ENCODE results near the gene TPX2.

Gene TPX2

DNA sequence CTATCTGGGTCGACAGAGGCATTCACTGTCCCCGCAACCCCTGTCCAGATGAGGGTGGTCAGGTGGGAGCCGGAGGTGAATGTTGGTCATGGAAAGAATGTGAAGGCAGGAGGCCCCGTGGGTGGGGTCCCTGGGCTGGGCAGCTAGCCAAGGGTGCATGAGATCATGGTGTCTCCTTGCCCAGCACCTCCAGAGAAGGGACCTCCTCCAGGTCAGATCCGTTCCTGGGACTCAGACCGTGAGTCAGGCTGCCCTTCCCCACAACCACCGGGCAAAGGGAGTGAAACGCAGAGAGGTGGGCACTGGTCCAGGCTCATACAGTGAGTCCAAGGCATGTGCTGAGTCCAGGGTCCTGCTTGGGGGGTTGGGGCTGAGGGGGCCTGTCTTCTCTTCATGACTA lies 102.8 kb downstream of the TPX2 start:
- Histone ChIP-seq H3K4me1 (ENCODE audit: control insufficient read depth in 2 of 2, insufficient read depth in 2 of 2, low read length in 2 of 2) (peaks cover under 1 to 3% of the 10 kb centered on the region in 2 donors), H3K36me3 (ENCODE audit: control insufficient read depth in 2 of 2, insufficient read depth in 2 of 2, low read length in 2 of 2) (no peaks in the 10 kb centered on the region), H3K27me3 (ENCODE audit: control insufficient read depth in 2 of 2, insufficient read depth in 2 of 2, low read length in 2 of 2) (no peaks in the 10 kb centered on the region), H3K9me3 (ENCODE audit: control insufficient read depth in 2 of 2, low read length in 2 of 2) (no peaks in the 10 kb centered on the region), H3K27ac (ENCODE audit: low read depth in 2 of 2, low read length in 2 of 2) (no peak overlapping the region), H3K9ac (ENCODE audit: low read depth in 1 of 2, low read length in 2 of 2) (no peak overlapping the region), H3K4me3 (ENCODE audit: low read length in 2 of 2) (no peak overlapping the region)

DNA sequence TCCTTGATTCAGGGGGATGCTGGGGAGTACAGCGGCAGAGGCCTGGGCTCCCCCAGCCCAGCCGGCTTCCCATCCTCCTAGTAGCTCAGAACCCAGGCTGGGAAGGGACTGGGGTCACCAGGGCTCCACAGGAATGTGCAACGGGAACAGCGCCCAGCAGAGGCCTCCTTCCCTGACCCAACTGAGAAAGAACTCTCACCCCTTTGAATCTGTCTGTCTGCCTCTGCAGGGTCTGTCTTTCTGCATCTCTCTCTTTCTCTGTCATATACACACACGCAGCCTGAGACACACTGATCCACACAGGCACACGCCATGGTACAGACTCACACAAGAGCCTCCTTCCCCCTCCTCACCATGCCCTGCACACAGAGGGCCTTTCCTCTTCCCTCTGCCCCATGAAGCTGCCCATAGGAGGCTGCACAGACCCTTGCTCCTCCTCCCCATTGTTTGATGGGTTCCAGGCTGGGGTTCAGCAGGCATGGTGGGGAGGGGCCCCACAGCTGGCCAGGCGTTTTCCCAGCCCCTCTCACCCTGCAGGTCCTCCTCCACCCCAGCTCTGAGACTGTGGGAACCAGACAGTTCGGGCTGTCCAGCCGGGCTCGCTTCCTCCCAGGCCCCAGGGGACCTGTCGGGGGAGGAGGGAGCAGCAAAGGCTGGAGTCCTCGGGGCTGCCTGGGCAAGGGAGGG lies 103.5 kb downstream of the TPX2 start:
- no peak overlapping the region for H3K27ac ChIP-seq (ENCODE audit: low read depth in 2 of 2, low read length in 2 of 2)
- no peak overlapping the region for H3K9ac ChIP-seq (ENCODE audit: low read depth in 1 of 2, low read length in 2 of 2)
- H3K4me3 ChIP-seq (ENCODE audit: low read length in 2 of 2) = no peak overlapping the region
- peaks cover 0 to 2% of the 10 kb centered on the region in 2 donors for H3K4me1 ChIP-seq (ENCODE audit: control insufficient read depth in 2 of 2, insufficient read depth in 2 of 2, low read length in 2 of 2)
- H3K9me3 ChIP-seq (ENCODE audit: control insufficient read depth in 2 of 2, low read length in 2 of 2) = no peaks in the 10 kb centered on the region
- no peaks in the 10 kb centered on the region for H3K36me3 ChIP-seq (ENCODE audit: control insufficient read depth in 2 of 2, insufficient read depth in 2 of 2, low read length in 2 of 2)
- H3K27me3 ChIP-seq (ENCODE audit: control insufficient read depth in 2 of 2, insufficient read depth in 2 of 2, low read length in 2 of 2) = no peaks in the 10 kb centered on the region

DNA sequence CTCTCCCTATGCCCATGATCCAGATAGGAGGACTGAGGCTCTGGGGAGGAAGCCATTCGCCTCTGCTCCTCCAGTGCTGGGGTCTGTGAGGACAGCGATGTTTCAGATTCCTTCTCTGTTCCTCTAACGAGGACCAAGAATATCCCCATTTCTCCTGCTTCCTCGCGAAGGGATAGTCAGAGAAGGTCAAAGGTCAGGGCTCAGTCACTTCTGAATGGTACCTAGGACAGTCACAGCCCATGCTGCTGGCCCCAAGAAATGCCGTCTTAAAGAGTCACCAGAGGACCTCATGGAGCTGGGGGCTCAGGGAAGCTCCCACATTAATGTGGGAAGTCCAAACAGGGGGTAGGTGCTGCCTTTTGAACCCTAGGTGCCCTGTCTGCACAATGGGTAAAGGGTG lies 104.2 kb downstream of the TPX2 start:
- Histone ChIP-seq H3K9ac (ENCODE audit: low read depth in 1 of 2, low read length in 2 of 2) (no peak overlapping the region), H3K4me1 (ENCODE audit: control insufficient read depth in 2 of 2, insufficient read depth in 2 of 2, low read length in 2 of 2) (no peaks in the 10 kb centered on the region)

DNA sequence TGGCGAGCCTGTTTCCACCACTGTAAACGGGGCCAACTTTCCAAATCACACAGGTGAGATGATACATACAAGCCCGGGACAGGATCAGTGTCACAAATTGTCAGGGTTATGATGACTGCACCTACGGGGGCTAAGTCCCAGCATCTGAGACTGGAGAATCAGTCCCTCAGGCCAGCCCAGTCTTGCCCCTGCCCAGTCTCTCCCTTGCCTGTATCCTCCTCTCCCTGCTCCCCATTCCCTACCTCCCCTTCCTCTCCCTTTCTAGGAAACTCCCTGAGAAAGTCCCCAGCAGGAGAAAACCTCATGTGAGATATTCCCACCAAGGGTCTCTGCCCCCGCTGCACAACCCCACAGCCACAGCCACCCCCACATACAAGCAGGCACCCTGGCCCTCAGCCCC lies 104.8 kb downstream of the TPX2 start:
- H3K36me3 ChIP-seq (ENCODE audit: control insufficient read depth in 2 of 2, insufficient read depth in 2 of 2, low read length in 2 of 2) = no peaks in the 10 kb centered on the region
- peak overlapping the region in 1 of 2 donors; percentile 20 for H3K4me3 ChIP-seq (ENCODE audit: low read length in 2 of 2)
- H3K27me3 ChIP-seq (ENCODE audit: control insufficient read depth in 2 of 2, insufficient read depth in 2 of 2, low read length in 2 of 2) = no peaks in the 10 kb centered on the region
- H3K9me3 ChIP-seq (ENCODE audit: control insufficient read depth in 2 of 2, low read length in 2 of 2) = no peaks in the 10 kb centered on the region
- H3K27ac ChIP-seq (ENCODE audit: low read depth in 2 of 2, low read length in 2 of 2) = no peak overlapping the region
- no peaks in the 10 kb centered on the region for H3K4me1 ChIP-seq (ENCODE audit: control insufficient read depth in 2 of 2, insufficient read depth in 2 of 2, low read length in 2 of 2)
- no peak overlapping the region for H3K9ac ChIP-seq (ENCODE audit: low read depth in 1 of 2, low read length in 2 of 2)

More for the DNA sequence above, 104.2 kb downstream of the TPX2 start:
- no peaks in the 10 kb centered on the region for H3K27me3 ChIP-seq (ENCODE audit: control insufficient read depth in 2 of 2, insufficient read depth in 2 of 2, low read length in 2 of 2)
- H3K27ac ChIP-seq (ENCODE audit: low read depth in 2 of 2, low read length in 2 of 2) = no peak overlapping the region
- no peaks in the 10 kb centered on the region for H3K36me3 ChIP-seq (ENCODE audit: control insufficient read depth in 2 of 2, insufficient read depth in 2 of 2, low read length in 2 of 2)
- no peak overlapping the region for H3K4me3 ChIP-seq (ENCODE audit: low read length in 2 of 2)
- H3K9me3 ChIP-seq (ENCODE audit: control insufficient read depth in 2 of 2, low read length in 2 of 2) = no peaks in the 10 kb centered on the region

GRCh38 chr20:31844737-31845299 lies 105.7 kb downstream of the TPX2 start:
- no peaks in the 10 kb centered on the region for H3K36me3 ChIP-seq (ENCODE audit: control insufficient read depth in 2 of 2, insufficient read depth in 2 of 2, low read length in 2 of 2)
- no peaks in the 10 kb centered on the region for H3K9me3 ChIP-seq (ENCODE audit: control insufficient read depth in 2 of 2, low read length in 2 of 2)
- H3K27ac ChIP-seq (ENCODE audit: low read depth in 2 of 2, low read length in 2 of 2) = no peak overlapping the region
- H3K4me3 ChIP-seq (ENCODE audit: low read length in 2 of 2) = no peak overlapping the region
- peak overlapping the region in 1 of 2 donors; percentile 10 for H3K9ac ChIP-seq (ENCODE audit: low read depth in 1 of 2, low read length in 2 of 2)
- H3K4me1 ChIP-seq (ENCODE audit: control insufficient read depth in 2 of 2, insufficient read depth in 2 of 2, low read length in 2 of 2) = peaks cover 0 to 2% of the 10 kb centered on the region in 2 donors
- peaks cover 2% of the 10 kb centered on the region in 2 donors for H3K27me3 ChIP-seq (ENCODE audit: control insufficient read depth in 2 of 2, insufficient read depth in 2 of 2, low read length in 2 of 2)

- H3K4me3 ChIP-seq (ENCODE audit: low read length in 2 of 2) = no peak within 1 kb of the TSS
- peaks cover 0 to 2% of the 10 kb centered on the region in 2 donors for H3K4me1 ChIP-seq (ENCODE audit: control insufficient read depth in 2 of 2, insufficient read depth in 2 of 2, low read length in 2 of 2)
- no peaks in the 10 kb centered on the region for H3K36me3 ChIP-seq (ENCODE audit: control insufficient read depth in 2 of 2, insufficient read depth in 2 of 2, low read length in 2 of 2)
- H3K9ac ChIP-seq (ENCODE audit: low read depth in 1 of 2, low read length in 2 of 2) = peak within 1 kb of the TSS in 1 of 2 donors; percentile 10
- peaks cover 2 to 5% of the 10 kb centered on the region in 2 donors for H3K27me3 ChIP-seq (ENCODE audit: control insufficient read depth in 2 of 2, insufficient read depth in 2 of 2, low read length in 2 of 2)
- H3K9me3 ChIP-seq (ENCODE audit: control insufficient read depth in 2 of 2, low read length in 2 of 2) = no peaks in the 10 kb centered on the region
- H3K27ac ChIP-seq (ENCODE audit: low read depth in 2 of 2, low read length in 2 of 2) = no peak within 1 kb of the TSS
These were observed 106.3 kb downstream of the TPX2 start, which contains the start of gene FOXS1 for GRCh38 chr20:31845300-31845863. TSS of gene FOXS1 (minus strand) at chr20:31845604. CDS start at chr20:31845542, 62 bp downstream.

GRCh38 chr20:31846793-31847138 lies 107.7 kb downstream of the TPX2 start:
- H3K9ac ChIP-seq (ENCODE audit: low read depth in 1 of 2, low read length in 2 of 2) = no peak overlapping the region
- H3K36me3 ChIP-seq (ENCODE audit: control insufficient read depth in 2 of 2, insufficient read depth in 2 of 2, low read length in 2 of 2) = no peaks in the 10 kb centered on the region
- peaks cover 5 to 15% of the 10 kb centered on the region in 2 donors for H3K27me3 ChIP-seq (ENCODE audit: control insufficient read depth in 2 of 2, insufficient read depth in 2 of 2, low read length in 2 of 2)
- no peaks in the 10 kb centered on the region for H3K9me3 ChIP-seq (ENCODE audit: control insufficient read depth in 2 of 2, low read length in 2 of 2)
- no peak overlapping the region for H3K4me3 ChIP-seq (ENCODE audit: low read length in 2 of 2)
- H3K4me1 ChIP-seq (ENCODE audit: control insufficient read depth in 2 of 2, insufficient read depth in 2 of 2, low read length in 2 of 2) = peaks cover 0 to 2% of the 10 kb centered on the region in 2 donors
- no peak overlapping the region for H3K27ac ChIP-seq (ENCODE audit: low read depth in 2 of 2, low read length in 2 of 2)

- Histone ChIP-seq H3K27me3 (ENCODE audit: control insufficient read depth in 2 of 2, insufficient read depth in 2 of 2, low read length in 2 of 2) (peaks cover 5 to 15% of the 10 kb centered on the region in 2 donors), H3K27ac (ENCODE audit: low read depth in 2 of 2, low read length in 2 of 2) (no peak overlapping the region), H3K4me3 (ENCODE audit: low read length in 2 of 2) (no peak overlapping the region), H3K4me1 (ENCODE audit: control insufficient read depth in 2 of 2, insufficient read depth in 2 of 2, low read length in 2 of 2) (peaks cover 0 to 2% of the 10 kb centered on the region in 2 donors), H3K9me3 (ENCODE audit: control insufficient read depth in 2 of 2, low read length in 2 of 2) (no peaks in the 10 kb centered on the region), H3K36me3 (ENCODE audit: control insufficient read depth in 2 of 2, insufficient read depth in 2 of 2, low read length in 2 of 2) (no peaks in the 10 kb centered on the region), H3K9ac (ENCODE audit: low read depth in 1 of 2, low read length in 2 of 2) (no peak overlapping the region)
These were observed 109.3 kb downstream of the TPX2 start for GRCh38 chr20:31848088-31848999.

- Histone ChIP-seq H3K9ac (ENCODE audit: low read depth in 1 of 2, low read length in 2 of 2) (no peak overlapping the region), H3K36me3 (ENCODE audit: control insufficient read depth in 2 of 2, insufficient read depth in 2 of 2, low read length in 2 of 2) (no peaks in the 10 kb centered on the region), H3K9me3 (ENCODE audit: control insufficient read depth in 2 of 2, low read length in 2 of 2) (no peaks in the 10 kb centered on the region), H3K27me3 (ENCODE audit: control insufficient read depth in 2 of 2, insufficient read depth in 2 of 2, low read length in 2 of 2) (peaks cover 5 to 17% of the 10 kb centered on the region in 2 donors), H3K27ac (ENCODE audit: low read depth in 2 of 2, low read length in 2 of 2) (no peak overlapping the region), H3K4me1 (ENCODE audit: control insufficient read depth in 2 of 2, insufficient read depth in 2 of 2, low read length in 2 of 2) (peaks cover 0 to 2% of the 10 kb centered on the region in 2 donors), H3K4me3 (ENCODE audit: low read length in 2 of 2) (no peak overlapping the region)
These were observed 110.3 kb downstream of the TPX2 start for GRCh38 chr20:31849306-31849930.
